LNCAP (cell line): Measurements from ENCODE around the gene NDUFS2.

Source experiments
- CTCF ChIP-seq: fragments of 450-650 bp; IDR thresholded peaks from 2 replicates; pipeline ENCODE4 v1.5.1; 2017; ENCODE audit warnings: mild to moderate bottlenecking

Gene NDUFS2

DNA sequence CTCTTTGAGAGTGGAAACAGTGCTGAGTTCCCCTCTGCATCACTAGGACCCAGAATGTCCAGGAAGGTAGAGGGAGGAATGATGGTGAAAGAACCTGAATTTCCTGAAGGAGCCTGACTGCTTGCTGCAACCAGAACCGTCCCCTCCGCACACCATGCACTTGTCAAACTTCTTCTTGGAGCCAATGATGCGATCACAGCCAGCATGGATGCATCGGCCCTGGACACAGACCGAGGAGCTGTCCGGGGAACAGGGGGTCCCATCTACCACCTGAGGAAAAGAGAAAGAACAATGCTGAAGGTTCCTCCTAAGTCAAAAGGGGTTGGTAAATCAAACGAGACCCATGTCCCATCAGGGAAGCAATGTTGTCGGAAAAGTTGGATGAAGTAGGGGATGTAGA is 10.2 kb upstream of the NDUFS2 start:
- TF ChIP-seq CTCF = no peak

DNA sequence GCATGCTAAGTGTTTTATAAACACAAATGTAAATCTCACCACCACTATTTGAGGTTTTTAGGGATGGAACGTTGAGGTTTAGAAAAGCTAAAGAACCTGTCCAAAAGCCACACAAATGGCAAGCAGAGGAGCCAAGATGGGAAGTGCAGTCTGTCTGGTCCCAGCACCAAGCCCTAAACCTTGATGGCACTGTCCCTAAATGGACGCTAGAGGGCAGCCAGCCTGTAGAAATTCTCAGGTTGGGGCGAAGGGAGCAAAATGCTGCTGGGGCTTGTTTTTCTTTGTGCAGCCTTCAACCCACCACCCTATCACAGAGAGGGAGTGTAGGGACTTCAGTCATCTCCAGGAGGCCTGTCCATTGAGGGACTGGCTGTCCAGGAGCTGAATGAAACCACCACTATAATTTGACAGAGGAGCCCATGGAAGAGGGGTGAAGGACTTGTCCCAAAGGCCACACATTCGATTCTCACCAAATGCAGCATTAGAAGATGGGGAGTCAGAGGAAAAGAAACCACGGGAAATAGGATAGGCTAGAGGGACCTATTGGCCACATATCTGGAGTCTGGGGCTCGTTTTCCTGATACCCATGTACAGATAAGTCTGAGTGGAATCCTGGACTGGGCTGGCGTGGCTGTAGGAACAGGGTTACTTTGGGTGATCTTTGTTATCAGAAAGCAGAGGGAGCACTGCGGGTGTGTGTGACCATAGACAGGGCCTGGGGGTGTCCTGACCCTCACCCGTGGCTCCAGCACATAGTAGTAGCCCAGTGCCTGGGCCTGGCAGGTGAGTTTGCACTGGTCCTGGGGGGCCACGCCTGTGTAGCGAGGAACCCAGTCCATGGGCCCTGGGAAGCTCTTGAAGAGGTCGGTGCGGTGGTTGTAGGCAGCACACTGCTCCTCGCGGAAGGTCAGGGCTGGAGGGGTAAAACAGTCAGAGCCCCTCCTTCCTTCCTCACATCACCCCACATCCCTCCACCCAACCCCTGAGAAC is 9.4 kb upstream of the NDUFS2 start:
- TF ChIP-seq CTCF = peak; percentile 96

GRCh38 chr1:161193561-161194235 is 8.5 kb upstream of the NDUFS2 start:
- TF ChIP-seq CTCF = no peak

DNA sequence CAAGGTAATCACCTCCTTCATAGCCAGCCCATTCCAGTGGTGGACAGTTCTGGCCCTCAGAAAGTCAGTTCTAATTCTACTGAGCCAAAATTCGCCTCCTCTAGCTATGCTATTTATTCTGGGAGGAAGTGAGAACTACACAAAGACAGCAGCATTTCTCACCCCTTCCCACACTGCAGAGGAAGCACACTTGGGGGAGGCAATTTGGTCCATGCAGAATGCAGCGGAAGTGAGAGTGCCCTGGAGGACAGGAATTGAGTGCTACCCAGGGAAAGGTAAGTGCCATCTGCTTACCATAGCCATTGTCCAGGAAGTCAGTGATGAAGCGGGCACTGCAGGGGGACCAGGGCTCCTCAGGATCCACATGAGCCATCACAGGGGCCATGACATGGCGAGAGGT is 7.0 kb upstream of the NDUFS2 start:
- TF ChIP-seq CTCF = no peak

DNA sequence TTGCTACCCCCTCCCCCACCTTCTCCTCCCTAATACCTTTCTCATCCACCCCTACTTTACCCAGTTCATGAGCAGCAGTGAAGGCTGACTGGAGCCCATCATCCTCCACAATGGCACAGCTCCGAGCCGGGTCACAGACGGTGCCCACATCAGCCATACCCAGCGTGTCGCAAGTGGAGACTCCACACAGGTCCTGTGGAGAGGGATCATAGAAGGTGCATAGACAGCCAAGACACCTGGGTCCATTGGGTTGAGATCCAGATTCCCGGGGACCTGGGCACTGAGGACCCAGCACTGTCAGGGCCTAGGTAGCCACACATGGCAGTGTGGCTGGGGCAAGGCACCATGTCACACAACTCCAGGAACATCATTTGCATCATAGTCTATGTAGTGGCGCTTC is 6.1 kb upstream of the NDUFS2 start:
- TF ChIP-seq CTCF = no peak

DNA sequence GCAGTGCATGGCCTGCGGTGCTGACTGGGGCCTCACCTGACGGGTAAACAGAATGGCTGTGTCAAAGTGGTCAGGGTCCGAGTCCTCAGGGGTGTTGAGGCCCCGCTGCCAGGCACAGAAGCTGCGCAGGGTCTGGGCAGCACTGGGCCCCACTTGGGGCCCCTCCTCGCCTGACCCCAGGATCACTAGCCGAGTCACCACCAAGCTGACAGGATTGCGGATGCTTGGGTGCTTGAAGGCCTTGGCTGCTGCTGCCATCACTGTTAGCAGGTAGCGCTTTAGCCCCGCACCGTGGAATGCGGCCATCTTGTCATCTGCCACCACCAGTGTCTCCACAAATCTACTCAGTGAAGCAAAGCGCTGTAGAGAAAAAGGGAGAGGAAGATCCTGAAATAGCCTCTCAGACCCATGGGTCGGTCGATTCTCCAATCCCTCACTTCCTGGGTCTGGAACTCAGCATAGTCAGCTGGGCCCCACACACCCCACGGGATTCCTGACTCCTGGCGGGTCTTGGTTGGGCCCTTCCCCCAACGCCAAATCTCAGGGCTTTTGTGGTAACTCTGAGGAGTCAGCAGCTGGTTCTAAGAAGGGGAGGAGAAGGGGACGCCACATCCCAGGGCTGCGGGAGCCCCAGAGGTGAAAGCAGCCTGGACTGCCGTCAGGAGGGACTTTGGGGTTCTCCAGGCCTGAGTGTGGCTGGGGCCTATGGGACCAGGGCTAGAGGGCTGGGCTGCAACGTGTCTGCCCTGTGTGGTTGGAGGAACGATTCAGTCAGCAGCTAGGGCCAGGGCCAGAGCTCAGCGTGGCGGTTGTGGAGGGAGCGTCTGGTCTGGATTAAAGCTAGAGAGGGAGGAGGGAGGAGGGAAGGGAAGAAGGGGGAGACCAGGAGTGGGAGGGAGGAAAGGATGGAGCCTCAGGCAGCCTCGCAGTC is 5.4 kb upstream of the NDUFS2 start:
- no peak for TF ChIP-seq CTCF

DNA sequence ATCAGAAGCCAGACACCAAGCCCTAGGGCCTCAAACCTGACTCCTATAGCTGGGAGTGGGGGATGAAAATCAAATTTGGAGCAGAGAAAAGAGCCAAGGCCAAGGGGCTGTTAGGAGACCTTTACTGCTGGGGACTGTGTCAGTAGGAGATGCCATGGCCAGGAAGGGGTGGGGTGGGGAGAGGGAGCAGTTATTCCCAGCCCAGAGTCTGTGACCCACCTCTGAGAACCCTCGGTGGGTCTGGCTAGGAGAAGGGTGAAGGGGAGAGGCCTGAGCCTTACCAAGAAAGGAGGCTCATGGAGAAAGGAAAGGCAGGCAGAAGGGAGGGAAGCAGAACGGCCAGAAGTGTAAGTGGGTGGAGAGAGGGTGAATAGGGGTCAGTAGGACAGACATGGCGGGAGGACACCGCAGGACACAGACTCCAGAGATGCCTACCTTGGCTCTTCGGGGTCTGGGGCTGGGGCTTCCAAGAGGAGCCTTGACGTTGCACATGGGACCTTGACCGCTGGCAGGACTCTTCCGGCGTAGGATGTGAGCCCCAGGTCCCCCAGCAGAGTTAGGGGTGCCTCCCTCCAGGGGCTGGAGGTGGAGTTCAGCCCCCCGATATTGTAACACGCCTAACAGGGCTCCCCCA is 4.5 kb upstream of the NDUFS2 start:
- TF ChIP-seq CTCF = no peak
